ENCODE data around the gene PCDHA9.

DNA sequence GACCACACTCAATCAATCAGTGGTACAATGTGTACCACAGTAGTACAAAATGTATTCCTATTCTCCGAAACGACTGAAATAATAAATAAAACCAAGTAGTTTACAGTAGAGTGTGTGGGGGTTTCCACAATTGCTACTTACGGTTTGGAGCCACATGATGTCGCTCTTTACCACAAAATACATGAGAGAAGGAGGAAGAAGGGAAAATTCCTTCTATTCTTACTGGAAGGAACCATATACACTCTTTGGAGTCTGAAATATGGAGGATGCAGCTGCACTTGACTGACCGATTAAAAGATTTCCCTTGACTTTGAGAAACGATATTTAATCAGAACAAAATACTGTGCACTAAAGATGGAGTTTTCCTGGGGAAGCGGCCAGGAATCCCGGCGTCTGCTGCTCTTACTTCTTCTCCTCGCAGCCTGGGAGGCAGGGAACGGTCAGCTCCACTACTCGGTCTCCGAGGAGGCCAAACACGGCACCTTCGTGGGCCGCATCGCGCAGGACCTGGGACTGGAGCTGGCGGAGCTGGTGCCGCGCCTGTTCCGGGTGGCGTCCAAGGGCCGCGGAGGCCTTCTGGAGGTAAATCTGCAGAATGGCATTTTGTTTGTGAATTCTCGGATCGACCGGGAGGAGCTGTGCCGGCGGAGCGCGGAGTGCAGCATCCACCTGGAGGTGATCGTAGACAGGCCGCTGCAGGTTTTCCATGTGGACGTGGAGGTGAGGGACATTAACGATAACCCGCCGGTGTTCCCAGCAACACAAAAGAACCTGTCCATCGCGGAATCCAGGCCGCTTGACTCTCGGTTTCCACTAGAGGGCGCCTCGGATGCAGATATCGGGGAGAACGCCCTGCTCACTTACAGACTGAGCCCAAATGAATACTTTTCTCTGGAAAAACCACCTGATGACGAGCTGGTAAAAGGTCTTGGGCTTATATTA is 41.1 kb upstream of the PCDHA9 start, which contains the start of gene PCDHA4:
- no peak for TF ChIP-seq POLR2A (IDR thresholded peaks at IDR 0.05)
- TF ChIP-seq, protein P1, sequence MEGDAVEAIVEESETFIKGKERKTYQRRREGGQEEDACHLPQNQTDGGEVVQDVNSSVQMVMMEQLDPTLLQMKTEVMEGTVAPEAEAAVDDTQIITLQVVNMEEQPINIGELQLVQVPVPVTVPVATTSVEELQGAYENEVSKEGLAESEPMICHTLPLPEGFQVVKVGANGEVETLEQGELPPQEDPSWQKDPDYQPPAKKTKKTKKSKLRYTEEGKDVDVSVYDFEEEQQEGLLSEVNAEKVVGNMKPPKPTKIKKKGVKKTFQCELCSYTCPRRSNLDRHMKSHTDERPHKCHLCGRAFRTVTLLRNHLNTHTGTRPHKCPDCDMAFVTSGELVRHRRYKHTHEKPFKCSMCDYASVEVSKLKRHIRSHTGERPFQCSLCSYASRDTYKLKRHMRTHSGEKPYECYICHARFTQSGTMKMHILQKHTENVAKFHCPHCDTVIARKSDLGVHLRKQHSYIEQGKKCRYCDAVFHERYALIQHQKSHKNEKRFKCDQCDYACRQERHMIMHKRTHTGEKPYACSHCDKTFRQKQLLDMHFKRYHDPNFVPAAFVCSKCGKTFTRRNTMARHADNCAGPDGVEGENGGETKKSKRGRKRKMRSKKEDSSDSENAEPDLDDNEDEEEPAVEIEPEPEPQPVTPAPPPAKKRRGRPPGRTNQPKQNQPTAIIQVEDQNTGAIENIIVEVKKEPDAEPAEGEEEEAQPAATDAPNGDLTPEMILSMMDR (IDR thresholded peaks at IDR 0.05) = peak; percentile 15 to 43 (median 28)
